RKO (cell line): ENCODE measurements around the gene GLA.

Source experiments
- DNase-seq: peaks from one replicate; pipeline ENCODE4 v3.0.0-alpha.2; 2016; ENCODE audit warnings: low spot score

GLA gene

DNA sequence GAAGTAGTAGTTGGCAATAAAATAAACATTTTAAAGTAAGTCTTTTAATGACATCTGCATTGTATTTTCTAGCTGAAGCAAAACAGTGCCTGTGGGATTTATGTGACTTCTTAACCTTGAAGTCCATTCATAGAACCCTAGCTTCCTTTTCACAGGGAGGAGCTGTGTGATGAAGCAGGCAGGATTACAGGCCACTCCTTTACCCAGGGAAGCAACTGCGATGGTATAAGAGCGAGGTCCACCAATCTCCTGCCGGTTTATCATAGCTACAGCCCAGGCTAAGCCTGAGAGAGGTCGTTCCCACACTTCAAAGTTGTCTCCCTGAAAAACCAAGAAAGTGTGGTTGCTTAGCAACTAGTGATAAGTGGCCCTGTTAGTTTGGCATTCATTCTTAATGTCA lies 9.9 kb downstream of the GLA start:
- no peak for DNase-seq

DNA sequence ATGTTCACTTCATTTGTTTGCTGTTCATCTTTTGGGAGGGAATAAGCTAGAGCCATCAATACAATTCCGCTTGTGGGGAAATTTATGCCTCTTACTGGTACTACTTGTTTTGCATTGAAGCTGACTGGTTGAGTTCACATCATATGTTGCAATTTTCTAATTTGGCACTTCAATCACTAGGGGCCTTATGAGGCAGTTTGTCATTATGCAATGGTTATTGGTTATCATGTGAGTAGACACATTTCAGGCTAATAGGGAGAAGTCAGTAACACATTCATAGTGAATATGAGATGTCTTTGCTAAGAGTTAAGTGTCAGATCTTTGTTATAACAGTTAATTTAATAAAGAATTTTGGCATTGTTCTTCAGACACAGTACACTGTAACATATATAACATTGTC lies 11.9 kb downstream of the GLA start:
- peak; percentile 46 for DNase-seq

DNA sequence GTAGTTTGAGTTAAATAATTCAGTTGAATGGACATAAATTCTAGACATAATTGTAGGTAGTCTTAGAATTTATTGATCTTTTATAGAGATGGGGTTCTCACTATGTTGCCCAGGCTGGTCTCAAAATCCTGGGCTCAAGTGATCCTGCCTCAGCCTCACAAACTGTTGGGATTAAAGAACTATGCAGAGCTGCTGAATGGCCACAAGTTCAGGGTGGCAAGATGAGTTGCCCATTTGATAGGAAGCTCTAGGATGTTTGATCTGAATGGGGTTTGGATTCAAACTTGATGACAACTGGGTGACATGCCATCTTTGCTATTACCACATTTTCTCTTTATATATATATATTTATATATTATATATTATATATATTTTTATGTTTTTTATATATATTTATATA lies 13.4 kb downstream of the GLA start:
- DNase-seq = peak; percentile 37

DNA sequence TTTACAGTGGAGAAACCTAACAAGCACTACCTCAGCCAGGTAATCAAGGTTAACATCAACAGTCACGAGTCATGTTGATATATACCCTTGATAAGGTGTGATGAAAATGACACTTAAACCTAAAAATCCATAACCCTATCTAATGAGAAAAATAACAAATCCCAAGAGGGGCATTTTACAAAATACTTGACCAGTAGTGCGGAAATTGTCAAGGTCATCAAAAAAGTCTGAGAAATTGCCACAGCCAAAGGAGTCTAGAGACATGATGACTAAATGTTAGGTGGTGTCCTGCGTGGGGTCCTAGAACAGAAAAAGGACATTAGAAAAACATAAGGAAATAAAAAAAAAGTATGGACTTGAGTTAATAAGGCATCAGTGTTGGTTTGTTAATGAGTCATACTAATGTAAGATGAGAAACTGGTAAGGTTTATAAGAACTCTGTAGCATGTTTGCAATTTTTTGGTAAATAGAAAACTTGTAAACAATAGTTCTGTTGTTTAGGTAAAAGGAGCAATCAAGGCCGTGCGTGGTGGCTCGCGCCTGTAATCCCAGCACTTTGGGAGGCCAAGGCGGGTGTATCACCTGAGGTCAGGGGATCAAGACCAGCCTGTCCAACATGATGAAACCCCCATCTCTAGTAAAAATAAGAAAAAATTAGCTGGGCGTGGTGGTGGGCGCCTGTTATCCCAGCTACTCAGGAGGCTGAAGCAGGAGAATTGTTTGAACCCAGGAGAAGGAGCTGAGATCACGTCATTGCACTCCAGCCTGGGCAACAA lies 14.0 kb downstream of the GLA start:
- peak; percentile 46 for DNase-seq

DNA sequence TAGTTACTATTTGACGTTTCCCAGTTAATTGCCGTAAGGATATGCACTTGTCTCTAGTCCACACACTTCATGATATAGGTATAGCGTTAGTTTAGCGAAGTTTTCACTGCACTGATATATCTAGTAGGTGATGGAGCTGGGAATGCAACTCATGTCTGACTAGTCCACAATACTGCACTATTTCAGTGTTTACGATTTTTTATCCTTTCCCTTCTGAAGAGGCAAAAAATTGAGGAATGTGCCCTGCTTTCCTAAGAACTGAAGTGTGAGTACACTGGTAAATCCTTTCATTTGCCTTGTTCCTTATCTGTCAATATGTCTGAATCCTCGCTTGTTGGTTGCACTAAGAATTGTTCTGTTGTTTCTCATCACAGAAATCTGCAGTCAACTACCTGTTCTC lies 15.9 kb downstream of the GLA start:
- DNase-seq = no peak

DNA sequence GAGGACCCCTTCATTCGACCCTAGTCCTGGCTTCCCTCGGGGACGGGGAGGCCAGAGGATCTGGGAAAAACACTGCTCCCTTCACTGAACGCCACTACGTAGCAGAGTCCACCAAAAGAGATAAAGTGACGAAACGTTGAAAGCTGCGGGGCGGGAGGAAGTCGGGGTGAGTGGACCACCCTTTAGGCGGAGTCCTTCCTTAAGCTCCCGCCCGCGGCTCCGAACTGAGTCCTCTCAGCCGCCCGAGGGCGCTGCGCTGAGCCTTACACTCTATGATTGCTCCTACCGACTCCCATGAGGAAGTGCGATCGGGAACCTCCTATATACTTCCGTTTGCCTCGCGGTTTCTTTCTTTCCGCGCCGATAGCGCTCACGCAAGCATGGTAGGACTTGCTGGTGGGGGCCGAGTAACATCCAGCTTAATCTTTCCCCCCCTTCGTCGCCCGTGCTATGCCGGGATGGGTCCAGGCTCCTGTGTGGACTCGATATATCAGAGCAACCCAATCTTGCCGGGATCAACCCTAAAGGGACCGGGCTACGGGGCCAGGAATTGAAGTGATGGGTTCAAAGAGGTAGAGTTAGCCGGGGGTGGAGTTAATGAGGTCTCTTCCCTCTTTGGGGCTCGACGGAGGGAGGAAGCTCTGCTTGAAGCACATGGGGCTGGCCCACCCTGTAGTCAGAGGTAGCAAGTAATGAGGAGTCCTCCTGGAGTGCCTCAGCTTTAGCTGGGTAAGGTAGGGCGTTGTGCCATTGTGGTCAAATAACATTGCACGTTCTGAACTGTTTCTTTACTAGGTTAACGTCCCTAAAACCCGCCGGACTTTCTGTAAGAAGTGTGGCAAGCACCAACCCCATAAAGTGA lies 16.8 kb downstream of the GLA start, which contains the start of gene RPL36A:
RPL36A (plus strand) TSS at position 348 of the 862 bp plus-strand sequence; CDS start at position 381, 33 bp downstream.
- peak; percentile 92 for DNase-seq

DNA sequence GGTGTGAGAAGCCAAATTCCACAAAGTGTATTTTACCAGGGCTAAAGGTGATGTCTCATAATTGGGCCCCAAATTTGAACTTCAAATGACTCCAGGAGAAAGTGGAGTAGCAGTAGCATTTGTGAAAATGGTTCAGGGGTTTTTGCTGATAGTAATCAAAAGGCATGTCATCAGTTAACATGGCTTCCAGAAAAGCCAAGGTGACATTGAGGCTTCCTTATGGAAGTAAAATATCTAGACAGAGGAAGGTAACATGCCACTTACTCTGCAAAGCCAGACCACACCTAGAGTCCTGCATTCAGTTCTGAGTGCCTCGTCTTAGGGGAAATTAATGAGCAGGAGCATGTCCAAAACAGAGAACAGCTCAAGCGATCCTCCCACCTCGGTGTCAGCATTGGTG lies 19.1 kb downstream of the GLA start:
- DNase-seq = no peak

DNA sequence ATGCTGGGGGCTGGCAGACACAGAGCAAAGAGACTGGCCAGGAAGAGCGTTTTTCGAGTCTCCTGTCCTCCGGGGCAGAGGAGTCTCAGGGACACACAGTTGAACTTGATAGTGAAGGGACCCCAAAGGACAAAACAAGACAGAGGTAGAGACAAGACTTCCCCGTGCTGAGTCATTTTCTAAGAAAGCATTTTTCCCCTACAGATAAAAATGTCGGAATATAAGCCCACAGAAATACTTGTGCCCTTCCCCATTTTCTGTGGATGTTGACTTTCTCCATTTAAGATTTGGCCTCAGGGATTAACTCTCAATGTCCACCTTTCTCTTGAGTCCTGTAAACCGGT lies 21.2 kb downstream of the GLA start:
- no peak for DNase-seq

DNA sequence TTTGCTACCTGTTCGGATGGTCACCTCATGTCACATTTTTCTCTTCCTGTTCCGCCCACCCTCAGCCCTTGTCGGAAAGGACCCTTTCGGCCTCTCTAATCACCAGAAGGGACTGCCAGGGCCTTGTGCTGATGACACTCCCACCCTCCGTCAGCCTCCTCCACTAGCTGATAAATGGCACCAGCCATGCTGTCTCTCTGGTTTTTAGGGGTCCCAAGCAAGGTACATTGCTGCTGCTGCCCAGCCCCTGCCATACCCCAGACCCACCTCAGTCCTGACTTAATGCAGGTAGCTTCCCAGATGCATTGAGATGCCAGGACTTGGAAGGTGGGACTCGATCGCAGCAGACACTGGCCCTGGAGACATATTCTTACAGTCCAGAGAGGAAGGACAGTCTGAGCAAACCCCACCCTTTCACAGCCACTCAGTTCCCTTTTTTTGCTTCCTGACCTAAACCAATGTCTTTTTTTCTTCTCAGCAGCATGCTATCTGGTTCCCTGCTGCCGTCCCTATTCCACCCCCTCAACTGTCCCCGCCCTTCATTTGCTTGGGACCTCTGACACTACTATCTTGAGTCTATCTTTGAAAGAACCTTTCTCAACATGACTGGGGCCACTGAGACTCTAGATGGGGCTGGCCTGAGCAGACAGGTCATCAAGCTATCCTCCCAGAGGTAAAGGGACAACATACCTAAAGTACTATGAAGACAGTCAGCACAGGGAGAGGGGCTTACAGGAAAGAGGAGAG lies 21.8 kb downstream of the GLA start, which contains the start of gene BTK:
BTK (minus strand) TSS at position 397 of the 747 bp plus-strand sequence. CDS start 10,907 bp downstream, outside the sequence.
- DNase-seq = no peak

DNA sequence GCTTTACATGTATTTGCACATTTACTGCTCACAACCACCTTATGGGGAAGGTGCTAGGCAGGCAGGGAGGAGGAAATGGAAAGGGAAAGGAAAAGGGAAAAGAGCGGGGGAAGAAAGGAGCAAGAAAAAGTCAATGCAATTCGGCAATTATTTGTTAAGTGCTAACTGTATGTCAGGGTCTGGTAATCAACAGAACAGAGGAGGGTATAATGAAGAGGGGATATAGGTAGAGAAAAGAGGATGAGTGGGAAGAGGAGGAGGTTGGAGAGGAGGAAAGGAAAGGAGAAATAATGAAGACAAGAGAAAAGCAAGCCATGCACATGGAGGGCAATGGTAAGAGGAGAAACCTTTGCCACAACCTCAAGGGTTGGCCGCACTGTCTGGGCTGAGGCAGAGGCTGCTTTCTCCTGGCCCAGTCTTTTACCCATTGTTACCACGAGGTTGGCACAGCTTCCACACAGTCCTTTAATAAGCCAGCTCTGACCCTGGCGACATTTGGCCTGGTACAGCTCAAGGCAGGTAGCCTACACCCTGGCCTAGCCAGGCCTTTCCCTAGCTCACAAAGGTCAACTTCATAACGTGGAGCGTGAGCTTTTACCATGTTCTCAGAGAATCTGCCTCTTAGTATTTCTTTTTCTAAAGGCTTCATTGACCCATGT lies 22.6 kb downstream of the GLA start:
- DNase-seq = no peak

DNA sequence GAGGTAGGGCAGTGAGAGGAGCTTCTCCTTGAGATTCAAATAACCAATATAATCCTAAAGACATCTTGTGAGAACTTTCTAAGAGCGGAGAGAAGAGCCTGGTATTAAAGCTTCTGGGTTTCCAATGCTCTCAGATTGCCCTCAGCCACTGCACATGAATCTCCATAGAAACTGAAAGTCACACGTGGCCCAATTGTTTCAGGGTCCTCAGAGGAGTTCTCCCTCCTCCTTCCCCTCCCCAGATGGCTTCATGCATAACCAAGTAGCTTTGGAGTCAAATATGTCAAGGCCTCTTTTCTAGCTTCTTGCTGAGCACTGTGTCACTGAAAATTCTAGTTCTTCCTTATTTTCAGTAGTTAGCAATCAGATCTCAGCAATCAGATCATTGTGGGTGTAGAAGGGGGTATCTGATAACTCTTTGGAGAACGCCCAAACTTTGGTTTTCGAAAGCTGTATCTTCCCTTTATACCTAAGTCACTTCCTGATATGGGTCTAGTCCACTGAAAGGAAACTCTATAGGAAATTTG lies 24.0 kb downstream of the GLA start:
- no peak for DNase-seq

DNA sequence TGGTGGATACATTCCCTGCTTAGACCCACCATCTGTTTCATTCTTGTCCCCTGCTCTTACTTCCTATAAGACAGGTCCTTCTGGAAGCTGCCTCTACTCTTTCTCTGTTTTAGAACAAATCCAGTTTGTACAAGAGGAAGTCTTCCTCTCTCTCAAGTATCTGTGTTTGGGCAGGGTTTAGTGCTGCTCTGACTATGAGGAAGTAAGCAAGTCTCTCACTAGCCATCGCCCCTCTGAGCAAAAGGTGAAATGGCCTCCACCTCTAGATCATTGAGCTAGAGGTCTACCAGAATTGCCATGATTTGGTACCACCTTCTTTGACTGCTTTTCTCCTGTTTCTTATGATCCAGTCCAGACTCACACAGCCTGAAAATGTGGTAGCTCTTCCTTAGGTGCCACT lies 30.2 kb downstream of the GLA start:
- DNase-seq = no peak

DNA sequence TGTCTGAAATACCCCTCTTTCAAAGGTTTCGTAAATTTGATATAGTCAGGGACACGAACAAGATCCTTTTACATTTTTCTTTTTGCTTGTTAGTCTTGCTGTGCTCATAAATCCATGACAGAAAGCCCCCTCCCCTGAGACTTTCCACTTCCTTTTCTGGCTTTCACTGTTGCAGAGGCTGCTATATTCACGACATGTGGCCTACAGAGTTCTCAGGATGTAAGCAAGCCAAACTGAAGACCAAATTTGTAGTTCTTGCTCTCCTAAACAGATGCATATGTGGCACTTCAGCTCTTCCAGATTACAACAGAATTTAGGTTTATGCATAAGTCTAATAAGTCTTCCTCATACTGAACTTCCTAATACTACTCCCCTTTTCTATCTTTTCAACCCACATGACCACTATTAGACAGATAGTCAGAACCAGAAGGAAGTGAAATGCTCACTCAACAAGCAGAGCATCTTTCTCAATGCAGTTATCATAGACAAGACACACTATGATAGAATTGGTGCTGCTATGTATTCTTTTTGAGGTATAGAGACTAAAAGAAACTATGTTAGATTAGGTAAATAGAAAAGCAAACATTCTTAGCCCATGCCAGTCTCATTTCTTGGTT lies 36.7 kb downstream of the GLA start:
- no peak for DNase-seq

DNA sequence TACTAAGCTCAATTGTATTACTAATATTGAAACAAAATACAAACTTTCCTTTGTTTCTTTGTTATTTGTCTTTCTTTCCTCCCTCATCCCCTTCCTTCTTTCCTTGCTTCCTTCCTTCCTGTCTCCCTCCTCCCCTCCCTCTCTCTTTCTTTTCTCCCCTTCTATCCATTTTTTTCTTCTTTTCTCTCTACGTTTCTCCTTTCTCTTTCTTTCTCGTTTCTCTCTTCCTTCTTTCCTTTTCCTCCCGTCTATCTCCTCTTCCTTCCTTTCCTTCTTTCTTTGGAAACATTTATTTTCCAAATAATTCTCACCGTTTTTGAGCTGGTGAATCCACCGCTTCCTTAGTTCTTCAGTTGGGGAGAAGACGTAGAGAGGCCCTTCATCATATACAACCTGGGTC lies 38.0 kb downstream of the GLA start:
- DNase-seq = no peak

DNA sequence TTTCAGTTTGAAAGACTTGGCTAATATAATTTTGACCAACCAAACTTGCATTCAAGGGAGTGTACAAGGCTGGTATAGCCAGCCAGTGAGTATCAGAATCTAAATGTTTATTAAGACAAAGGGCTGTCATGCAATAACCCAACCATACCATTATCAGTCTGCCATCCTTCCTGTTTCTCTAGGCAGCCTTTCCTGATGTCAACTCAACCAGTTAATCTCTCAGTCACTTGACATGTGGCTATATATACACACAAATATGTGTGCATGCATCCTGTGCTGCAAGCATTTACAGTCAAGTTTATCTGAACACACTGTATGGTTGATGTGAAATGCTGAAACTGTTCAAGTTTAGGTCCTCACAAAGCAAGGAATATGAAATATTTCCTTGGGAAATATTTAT lies 38.9 kb downstream of the GLA start:
- DNase-seq = no peak

DNA sequence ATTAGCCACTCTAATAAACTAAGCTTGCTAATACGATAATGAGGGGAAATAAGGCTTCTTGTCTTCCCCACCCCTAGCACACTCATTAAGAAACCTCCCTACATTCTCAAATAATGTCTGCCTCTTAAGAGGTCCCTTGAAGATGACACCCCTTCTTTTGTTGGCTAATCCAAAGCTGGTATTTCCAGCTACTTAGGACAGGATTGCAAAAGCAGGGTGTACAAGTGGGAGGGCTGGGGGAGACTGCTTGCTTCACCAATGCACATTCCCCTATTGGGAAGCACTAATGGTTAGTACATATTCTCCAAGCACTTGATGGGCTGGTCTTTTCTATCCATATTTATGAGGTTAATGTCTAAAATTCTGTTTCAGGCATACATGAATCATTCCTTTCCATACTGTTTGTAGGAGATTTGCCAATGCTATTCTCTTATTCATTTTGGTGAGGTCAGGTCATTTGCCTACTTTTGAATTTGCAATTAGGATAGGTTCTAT lies 42.4 kb downstream of the GLA start:
- no peak for DNase-seq

DNA sequence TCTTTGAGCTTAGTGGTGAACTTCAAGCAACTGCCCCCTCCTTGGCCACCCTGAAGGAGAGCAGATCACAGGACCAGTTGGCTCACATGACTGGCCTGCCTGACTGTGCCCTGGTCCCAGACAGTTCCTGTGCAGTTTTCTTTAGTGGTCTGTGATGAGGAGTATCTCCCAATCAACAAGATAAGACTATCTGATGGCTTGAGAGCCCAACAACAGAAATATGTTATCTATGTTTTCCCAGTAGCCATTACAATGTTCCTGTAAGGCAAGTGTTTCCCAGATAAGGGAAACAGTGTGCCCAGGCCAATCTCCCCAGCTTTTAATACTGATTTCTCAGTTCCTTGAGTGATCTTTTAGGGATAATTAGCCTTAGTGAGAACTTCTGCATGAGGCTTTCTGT lies 45.0 kb downstream of the GLA start:
- DNase-seq = no peak

DNA sequence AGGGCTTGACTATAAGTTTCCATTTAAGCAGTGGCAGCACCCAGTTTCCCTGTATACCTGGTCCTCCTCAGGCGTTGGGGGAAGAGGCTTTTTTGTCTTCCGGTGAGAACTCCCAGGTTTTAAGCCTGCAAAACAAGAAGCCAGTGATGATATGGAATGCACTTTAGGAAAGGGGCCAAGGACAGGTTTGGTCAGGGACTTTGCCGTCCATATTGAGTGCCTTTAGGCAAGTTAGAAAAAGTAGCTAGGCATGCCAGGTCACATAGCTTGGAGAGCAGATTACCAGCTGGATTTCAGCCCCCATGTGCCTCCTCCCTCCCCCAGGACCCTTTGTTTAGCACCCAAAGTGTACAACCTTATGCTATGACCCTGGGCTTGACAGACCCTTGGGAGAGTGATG lies 45.6 kb downstream of the GLA start:
- no peak for DNase-seq

DNA sequence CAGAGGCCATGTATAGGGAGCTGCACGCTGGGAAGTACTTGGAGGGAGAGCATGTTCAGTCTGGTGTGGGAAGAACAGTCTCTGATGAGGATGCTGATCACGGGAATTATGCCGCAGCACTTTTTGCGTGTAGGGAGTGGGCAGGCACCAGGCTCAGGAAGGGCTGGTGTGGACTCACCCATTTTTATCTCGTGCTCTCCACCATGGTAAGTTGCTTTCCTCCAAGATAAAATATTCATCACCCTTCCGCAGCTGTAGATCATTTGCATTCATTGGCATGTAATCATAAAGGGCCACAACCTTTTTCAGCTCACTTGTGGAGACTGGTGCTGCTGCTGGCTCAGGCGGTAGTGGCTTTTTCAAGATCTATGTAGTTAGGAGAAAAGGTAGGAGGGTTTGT lies 47.3 kb downstream of the GLA start:
- DNase-seq = no peak

DNA sequence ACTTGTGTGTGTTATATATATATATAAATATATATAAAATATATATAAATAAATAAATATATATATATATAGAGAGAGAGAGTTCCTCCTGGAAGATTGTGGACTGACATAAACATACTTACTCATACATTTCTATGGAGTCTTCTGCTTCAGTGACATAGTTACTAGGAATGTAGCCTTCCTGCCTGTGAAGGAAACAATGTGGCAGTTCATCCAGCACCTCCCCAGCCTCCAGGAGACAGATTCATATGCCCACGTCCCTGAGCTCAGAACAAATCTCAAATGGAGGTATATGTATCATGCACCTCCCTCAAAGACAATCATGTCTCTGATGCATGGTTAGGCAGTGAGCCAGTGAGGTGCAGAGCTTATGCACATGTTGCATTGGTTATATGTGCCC lies 47.8 kb downstream of the GLA start:
- DNase-seq = no peak

DNA sequence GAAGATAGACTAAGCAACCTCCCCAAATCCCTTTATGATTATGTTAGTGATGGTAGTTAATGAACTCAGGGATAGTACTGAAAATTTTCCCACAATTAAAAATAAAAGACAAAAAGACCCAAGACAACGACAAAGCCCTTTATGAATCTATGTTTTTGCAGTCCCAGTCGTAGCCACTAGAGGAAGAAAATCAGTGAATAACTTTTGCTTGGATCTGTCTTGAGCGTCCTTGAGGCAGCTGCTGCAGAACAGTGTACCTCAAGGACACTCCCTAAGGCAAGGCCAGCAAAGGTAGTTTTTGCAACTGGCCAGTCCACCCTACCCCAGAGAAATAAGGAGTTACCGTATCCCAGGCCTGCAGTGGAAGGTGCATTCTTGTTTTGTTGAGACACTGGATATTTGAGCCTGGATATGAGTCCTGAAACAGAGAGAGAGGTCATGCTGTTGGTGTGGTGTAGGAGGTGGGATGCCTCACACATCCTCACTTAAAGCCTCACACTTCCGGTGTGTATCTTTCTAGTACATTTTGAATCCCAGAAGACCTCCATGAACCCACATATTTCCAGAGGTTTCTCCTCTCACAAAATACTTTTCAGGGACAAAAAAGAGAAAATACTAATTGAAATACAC lies 50.4 kb downstream of the GLA start:
- DNase-seq = peak; percentile 34
